HG03066 (cell line): ENCODE data around the gene AUTS2.

Experiments
- ATAC-seq: cut with Tn5 transposase; IDR thresholded peaks from one replicate; pipeline ENCODE4 v1.9.1; 2021; ENCODE audit warnings: low read depth; ENCODE audit not compliant: unreplicated experiment

Gene AUTS2

DNA sequence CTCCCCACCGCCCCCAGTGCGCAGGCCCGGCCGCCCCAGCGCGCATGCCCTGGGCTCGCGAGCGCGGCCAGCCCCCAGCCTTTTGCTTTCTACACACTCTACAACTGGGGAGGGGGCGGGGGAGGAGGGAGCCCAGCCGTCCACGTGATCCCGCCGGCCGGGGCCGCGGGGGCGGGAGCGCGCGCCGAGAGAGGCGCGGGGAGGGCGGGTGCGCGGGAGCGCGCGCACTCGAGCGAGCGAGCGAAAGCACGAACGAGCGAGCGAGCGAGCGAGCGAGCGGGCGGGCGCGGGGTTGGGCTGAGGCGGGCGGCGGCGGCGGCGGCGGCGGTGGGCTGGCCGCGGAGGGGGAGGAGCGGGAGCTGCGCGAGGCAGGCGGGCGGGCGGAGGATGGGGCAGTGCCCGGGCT is at the start of gene AUTS2:
Gene AUTS2 (plus strand): TSS at position 395 of the 406 bp plus-strand sequence. CDS start 1,179 bp downstream, outside the sequence.
- ATAC-seq: peak; percentile 51

DNA sequence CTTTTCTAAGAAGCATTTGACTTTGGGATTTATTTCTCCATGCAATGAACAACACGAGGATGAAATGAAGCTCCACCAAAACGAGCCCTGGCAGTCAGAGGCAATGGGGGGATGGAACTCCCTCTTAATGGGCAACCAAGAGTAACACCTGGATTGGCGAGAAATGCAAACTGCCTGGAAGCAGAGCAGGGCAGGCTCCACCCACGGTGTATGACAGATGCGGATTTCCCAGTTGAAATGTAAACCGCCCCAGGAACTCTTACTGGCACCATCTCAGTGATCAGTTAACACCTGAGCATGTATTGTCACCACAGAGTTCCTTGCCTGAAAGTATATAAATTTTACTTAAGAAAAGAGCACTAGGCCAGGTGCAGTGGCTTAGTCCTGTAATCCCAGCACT is 47.3 kb upstream of the AUTS2 start:
- ATAC-seq: no peak

DNA sequence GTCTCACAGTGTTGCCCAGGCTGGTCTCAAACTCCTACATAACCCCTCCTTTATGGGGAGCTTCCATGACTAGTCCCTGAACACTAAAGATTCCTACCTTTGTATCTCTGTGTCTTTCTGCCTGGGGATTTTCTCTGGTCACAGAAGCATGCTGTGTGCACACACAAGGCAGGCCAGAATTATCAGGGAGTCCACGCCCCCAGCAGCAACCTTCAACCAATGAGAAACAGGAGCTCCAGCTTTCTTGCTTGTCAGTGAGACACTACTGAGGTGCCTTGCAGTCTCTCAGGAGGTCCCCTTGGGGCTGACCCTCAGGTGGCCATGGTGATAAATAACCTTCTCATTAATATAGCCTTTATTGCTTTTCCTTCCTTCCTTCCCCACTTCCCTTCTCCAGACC is 45.1 kb upstream of the AUTS2 start:
- ATAC-seq: no peak

DNA sequence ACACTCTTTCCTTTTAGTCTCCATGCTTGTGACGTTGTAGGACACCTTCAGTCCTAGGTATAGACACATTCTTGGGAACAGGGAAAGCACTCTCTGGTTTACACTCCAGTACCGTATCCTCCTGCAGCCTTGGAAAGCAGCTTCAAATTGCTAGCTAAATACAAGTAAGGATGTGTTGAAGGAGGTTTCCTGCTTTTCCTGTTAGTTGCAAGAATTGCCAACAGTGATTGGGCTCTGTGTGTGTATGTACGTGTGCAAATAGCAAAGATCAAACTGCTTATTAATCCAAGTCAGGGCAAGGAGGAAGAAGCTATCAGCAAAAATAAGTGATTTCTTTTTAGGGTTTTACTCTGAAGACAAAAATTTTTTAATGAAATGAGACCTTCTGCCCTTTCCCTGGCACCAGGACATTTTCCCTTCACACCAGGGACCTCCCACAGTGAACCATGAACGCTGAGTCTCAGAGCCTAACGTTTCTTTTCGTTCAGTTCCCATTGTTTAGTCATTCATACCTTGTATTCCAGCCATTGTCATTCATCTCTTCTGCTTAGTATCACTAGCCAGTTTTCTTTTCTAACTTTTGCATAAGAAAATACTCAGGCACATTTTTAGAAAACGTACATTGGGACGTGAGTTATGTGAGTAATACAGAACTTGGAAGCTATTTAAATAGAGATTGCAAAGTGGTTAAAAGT is 36.9 kb upstream of the AUTS2 start:
- ATAC-seq: no peak

DNA sequence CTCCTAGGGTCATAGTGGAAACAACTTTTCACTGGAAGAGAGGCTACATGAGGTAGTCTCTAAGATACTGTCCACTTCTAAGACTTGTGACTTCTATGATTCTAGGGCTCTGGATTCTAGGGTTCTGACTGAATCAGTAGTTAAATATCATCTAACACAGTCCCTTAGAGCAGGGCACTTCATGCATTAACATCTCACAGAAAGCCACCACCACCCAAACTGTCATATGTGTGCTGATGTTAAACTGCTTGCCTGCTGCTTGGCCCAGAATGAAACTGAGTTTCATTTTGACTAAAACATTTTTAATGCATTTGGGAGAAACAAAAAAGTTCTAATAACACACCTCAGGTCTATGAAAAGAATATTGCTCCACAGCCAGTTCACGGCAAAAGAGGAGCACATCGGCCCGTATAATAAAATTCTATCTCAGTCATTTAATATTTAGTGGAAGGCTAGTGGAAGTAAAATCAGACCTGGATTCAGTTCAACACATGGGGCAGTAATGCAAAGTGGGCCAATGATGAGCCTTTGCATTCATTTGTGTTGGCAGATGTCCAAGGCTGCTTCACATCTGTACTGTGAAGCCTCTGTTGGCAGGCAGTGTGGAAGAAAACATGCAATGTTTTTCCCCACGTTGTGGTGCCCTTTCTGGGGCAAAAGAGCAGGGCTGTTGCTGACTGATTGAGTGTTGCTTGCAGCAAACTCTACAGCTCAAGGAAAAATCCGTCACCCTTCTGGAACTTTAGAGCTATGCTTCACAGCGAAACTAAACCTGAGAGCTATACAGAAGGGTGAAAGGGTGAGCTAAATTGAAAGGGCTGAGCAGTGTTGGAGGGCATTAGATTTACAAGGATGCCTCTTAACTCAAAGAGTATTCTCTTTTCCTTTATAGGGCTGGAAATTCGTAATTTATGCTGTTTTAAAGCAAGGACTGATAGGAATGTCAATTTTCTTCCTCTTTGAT is 33.5 kb upstream of the AUTS2 start:
- ATAC-seq: peak; percentile 67

DNA sequence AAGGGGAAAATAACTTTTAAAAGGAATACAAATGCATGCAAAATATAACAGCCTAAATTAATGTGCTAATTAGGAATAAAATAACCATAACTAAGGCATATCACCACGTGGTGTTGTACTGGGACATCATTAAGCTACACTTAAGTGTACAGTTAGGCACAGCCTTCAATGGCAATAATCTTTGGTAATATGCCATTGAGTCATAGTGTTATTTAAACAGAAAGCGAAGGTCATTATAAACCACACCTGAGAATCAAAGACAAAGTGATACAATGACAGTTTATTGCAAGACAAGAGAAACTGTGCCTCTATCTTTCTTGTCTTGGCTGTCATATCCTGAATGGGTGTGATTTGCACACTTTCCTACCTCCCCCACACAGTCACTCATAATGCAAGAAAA is 30.5 kb upstream of the AUTS2 start:
- ATAC-seq: no peak

DNA sequence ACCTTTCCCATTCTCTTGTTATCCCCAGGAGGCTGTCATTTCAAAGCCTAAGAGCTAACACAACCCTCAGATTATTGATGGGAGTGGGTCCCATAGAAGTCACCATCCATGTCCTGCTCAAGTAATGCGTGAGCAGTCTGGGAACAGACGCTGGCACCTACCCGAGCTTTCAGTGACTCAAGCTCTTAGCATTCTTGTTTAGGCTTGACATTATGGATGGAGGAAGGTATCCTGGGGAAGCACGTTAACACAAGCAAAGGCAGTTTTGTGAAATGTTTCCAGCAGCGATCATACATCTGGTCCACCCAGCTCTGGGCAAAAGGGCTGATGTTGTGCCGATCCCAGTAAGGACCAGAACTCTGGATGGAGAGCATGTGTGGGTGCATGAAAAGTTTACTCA is 30.0 kb upstream of the AUTS2 start:
- ATAC-seq: no peak

DNA sequence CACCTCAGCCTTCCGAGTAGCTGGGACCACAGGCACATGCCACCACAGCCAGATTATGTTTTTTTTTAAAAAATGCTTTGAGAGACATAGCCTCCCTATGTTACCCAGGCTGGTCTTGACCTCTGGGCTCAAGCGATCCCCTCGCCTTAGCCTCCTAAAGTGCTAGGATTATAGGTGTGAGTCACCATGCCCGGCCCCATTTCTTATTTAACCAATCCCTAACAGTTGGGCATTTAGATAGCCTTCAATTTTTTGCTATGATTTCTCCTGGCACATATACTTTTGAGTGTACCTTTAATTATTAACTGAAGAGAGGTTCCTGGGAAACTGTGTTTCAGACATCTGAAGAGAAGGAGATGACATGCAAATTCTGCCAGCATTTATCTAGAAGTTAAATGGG is 22.6 kb upstream of the AUTS2 start:
- ATAC-seq: no peak

DNA sequence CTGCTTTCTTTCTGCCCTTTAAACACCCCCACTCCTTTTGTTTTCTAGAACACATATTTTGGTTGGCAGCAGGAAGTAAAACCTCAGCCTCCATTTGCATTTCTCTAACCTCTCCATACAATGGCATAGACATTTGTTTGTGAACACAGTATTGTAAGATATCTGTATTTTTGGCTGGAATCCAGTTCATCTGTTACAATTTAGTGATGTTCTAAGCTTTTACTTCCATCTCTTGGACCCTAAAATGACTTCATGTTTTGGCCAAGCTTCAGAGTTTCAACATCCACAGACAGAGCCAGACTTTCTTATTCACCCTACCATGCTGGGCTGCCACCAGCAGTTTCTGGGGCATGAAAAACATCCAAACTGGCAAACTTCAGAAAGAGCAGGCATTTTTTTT is 21.1 kb upstream of the AUTS2 start:
- ATAC-seq: no peak

DNA sequence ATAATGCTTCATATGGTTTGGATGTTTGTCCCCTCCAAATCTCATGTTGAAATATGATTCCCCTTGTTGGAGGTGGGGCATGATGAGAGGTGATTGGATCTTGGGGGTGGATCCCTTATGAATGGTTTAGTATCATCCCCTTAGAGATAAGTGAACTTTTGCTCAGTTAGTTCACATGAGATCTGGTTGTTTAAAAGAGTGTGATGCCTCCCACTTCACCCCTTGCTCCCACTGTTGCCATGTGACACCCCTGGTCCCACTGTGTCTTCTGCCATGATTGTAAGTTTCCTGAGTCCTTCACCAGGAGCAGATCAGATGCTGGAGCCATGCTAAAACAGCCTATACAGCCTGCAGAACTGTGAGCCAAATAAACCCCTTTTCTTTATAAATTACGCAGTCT is 13.1 kb upstream of the AUTS2 start:
- no peak for ATAC-seq

DNA sequence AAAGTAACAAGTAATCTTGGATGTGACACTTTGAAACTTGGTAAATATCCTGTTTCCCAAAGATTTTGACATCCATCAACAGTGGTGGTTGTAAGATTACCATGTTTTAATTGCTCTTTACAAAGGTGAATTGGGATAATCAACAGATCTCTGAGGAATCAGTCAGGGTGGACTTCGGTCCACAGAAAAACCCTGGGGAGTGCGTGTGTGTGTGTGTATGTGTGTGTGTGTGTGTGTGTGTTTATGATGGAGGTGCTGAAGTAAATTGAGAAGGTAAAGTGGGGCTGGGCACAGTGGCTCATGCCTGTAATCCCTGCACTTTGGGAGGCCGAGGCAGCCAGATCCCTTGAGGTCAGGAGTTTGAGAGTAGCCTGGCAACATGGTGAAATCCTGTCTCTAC is 12.0 kb upstream of the AUTS2 start:
- ATAC-seq: no peak

DNA sequence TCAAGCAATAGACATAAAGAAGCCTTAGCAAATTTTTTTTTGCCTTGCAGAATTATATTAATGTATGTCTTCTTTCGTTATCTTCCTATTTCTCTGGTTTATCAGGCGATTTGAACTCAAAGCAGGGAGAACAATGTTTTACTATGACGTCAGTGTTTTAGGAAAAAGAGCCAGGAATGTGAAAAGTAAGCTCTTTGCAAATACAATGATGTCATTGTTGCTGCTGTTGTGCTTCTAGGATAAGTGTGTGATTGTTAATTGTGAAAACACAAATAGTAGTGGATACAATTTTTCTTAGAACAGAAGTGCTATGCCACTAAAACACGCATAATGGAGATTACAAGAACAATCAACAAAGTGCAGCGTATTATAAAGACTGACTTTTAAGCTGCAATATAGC is 9.5 kb upstream of the AUTS2 start:
- ATAC-seq: no peak

DNA sequence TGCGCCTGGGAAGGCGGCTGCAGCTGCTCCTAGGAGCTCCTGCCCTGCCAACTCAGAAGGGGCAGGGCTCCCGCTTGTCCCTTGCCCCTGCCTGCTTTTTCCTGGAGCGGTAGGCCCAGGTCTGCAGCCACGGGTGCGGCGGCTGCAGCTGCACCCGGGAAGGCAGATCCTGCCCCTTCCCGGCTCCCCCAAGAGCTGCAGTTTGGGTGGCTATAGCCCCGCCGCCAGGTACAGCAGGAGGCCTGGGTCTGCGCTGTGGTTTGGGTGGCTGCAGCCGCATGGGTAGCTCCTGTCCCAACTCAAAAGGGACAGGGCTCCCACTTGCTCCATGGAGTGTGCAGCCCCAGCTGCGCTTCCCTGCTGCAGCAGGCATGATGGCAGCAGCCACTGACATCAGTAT is 6.5 kb upstream of the AUTS2 start:
- no peak for ATAC-seq

DNA sequence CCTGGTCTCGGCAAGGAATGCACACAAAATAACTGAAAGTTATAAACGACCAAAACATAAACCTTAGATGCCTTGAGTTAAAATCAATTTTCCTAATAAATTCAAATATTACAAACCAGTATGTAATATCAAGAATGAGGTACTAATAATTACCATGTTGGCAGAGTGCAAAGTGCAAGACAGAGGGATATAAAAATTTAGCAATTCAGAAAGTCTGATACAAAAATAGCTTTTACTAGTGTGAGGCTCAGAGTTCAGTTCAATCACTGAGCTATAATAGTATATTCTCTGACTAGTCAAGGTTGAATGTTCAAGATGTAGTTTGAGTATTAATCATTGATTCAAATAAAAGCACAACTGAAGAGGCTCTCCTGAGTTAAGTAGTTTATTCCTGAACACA is 4.8 kb upstream of the AUTS2 start:
- ATAC-seq: no peak

DNA sequence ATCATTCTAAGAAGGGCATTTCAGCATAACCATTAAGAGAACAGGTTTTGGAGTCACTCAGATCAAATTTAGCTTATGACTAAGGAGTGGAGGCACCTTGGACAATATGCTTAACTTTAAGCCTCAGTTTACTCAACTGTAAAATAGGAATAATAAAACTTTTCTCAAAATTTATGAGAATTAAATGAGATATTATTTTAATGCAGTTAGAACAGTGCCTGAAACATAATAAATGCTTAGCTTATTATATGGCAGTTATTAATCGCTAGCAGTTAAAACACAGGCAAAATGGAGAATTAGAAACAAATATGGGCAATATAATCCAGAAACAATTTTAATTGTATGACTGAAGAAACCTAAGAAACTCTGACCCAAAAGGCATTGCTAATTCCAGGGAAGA is 2.9 kb upstream of the AUTS2 start:
- no peak for ATAC-seq

DNA sequence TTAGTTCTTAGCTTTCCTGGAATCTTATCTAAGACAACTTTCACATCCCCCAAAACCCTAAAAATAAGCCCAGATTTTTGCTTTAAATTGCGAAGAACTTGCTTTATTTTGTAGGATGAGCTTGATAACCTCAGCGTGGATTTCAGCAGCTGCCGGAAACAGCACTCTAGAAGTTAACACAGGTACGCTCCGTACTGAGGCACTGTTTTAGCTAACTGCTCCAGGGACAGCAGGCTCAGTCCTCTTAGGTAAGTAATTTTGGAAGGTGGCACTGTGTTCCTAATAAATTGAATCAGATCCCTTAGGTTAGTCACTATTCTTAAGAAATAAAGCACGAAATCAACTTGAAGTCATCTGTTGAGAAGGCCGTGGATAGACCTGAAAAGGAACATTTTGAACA is 2.2 kb upstream of the AUTS2 start:
- ATAC-seq: no peak

DNA sequence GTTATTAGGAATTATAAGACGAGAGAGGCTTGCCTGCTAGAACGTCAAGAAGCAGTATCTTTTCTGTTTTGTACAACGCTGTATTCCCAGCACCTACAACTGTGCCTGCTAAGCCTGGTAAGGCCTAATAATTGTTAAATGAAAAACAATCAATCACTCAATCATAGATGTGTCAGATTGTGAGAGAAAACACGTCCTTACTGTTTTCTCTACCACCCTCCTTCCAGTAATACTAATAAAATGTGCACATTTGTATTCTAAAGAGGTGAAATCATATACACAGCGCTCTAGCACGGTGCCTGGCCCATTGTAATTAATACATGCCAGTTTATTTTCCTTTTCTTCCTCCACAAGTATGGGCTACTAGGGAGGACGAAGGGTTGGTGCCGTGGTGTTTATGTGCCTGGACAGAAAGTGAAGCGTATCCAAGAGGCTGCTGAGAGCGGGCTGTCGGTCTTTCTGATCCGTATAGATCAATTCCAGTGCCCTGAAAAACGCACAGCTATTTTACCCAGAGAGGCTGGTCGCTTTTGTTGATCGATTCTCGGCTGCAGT is 1.5 kb upstream of the AUTS2 start:
- ATAC-seq: no peak

DNA sequence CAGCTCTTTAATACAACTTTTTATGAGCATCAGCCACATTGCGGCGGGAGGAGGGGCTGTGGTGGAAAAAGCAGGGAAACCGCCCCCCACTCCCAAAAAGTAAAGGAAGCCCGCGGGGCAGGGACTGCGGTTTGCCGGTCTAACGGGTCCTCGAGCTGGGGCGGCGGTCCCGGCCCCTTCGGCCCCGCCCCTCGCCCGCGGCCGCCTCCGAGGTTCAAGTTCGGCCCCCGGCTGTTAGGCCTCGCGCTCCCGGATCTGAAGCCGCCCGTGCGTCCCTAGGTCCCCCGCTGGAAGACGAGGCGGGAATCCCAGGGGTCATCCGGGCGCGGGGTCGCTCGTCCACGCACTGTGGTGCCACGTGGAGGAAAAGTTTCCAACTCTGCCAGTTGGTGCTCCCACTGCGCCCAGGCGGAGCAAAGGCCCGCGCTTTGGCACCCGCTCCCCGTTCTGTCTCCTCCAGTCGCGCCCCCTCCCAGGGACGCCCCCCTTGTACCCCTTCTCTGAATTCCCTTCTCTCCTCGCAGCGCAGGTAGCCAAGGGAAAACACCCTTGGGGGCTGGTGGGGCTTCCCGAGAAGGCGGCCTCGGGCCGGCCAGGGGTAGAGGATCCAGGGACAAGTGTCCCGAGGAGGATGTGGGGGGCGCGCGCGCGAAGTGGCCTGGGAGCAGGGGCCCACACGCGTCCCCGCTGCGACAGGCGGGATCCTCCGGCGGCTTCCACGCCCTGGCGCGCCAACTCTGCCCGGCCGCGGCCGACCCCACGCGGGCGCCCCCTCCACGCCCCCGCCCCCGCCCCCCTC is 798 bp upstream of the AUTS2 start:
- ATAC-seq: peak; percentile 14

DNA sequence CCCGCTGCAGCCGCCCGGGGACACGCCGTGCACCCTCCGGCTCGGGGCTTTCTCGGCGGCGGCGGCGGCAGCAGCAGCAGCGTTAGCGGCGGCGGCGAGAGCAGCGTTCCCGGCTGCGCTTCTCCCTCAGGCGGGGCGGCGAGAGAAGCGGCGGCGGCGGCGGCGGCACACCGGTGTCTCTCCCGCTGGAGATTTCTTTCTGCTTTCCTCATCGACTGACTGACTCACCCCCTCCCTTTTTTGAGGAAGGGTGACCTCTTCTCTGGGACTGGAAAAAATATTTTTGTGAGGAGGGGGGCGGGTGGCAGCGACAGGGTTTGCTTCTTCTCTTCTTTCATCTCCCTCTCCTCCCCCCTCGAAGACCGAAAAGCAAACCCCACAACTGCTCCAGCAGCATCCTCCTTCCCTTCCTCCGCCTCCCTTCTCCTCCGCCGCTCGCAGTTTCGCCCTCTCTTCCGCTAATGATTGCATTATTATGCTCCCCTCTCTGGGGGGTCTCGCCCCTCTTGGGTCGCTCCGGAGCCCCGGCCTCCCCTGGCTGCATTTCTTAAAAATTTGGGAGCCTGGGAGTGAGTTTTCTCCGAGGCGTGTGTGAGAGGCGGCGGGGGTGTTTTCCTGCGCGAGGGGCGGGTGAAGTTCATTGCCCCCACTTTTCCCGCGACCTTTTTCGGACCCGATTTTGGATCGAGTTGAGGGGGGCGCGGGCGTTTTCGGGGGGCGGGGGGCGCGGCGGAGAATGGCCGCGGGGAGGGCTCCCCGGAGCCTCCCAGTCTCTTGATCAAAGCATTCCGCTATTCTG is 411 bp downstream of the AUTS2 start:
- no peak for ATAC-seq
